ENCODE measurements around the gene BMF.
"Not testable (repeated sequence)": the region's sequence is repeated elsewhere in the genome, so short reads cannot be mapped to it uniquely, and the experiment has no call there.

Gene BMF, protein sequence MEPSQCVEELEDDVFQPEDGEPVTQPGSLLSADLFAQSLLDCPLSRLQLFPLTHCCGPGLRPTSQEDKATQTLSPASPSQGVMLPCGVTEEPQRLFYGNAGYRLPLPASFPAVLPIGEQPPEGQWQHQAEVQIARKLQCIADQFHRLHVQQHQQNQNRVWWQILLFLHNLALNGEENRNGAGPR

DNA sequence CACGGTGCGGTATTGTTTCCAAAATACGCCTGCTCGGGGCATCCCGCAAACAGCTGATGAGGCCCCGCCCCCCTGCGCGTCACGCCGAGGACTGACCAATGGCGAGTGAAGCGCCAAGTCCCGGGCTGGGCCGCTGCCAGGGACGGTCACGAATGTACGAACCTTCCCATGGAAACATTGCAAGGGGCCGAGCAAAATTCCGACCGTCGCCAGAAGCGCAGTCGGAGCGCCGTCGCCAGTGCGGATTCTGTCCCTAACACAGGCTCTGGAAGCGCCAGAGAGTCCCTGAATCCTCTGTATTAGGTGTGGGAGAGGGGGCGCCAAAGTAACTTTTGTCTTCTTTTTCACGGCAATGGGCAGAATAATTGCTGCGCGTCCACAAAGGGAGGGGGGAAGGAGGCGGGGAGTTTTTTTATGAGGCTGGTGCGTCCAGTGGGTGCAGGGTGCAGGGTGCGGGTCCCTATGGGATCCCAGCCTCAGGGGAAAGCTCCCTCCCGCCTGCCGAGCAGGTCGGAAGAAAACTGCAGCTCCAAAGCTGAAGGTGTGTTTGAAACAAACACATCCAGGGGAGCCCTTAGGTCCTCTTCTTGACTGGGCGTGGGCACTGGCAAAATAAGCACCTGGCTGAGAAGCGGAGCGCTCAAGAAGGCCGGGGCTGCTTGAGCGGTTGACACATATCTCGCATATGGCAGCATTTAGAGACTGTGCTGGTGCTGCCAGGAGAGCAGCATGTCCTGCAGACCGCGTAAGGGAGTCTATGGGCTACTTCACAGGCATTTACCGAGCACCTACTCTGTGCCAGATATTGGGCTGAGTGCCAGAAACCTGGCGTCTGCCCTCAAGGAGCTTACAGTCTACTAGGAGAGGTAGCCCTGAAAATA is at the start of gene BMF:
Gene BMF, minus strand, starts transcription at position 25 of the 881 bp plus-strand sequence. CDS start 2,793 bp downstream, outside the sequence.
- peak; percentile 90 to 99 (median 94) for DNase-seq (ENCODE audit: low read depth in 3 of 3)

DNA sequence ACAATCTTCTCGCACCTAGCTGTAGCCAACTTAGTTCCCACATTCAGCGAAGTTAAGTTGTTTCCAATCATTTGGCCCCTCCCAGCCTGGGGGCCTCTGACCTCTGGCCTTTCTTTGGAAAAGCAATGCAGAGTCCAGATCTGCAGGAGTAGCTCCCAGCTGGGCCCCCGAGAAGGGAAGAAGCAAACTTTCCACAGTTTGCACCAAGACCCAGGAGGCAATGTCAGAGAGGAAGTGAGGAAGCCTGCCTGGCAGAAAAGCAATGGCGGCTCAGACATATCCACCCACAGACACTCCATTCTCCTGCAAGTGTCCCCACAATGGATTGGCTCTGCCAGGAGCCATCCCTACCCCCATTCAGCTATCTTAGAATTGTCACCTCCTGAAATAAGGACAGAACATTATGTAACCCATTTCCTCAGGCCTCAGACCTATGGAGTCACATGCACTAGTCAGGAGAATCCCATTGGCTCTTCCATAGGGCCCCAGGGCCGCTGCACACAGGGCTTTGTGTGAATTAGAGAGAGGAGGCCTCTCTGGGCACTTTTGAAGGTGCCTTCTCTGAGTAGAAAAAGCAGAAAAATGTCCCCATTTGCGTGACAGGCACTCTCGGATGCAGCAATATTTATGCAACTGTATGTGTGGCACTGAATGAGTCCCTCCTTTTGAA is 49.2 kb upstream of the BMF start:
- no peak for DNase-seq (ENCODE audit: low read depth in 3 of 3)

DNA sequence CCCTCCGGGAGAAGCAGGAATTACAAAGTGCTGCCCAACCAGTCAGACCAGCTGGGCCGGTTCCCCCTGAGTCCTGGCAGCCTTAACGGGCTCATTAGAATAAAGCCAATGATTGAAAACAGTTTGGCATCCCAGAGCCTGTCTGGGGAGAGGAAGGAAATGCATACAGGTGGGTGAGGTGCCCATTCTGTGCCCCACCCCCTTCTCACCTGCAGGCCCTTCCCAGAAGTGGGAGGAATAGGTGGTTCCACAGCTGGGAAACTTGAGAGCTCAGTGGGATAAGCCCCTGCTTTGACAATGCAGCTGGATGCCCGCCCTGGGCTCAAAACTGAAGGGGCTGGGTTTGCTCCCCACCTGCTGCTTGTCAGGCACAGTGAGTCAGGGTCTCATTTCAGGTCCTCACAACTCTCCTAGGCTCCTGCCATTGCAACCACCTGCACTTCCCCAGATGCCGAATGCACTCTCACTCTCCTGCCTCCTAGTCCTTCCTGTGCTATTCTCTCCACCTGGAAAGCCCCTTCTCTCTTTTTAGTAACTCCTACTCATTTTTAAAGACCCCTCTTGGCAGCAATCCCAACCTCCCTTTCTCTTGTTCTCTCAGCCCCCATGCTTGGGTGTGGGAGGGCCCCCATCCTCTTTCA is 46.7 kb upstream of the BMF start:
- DNase-seq (ENCODE audit: low read depth in 3 of 3): no peak

DNA sequence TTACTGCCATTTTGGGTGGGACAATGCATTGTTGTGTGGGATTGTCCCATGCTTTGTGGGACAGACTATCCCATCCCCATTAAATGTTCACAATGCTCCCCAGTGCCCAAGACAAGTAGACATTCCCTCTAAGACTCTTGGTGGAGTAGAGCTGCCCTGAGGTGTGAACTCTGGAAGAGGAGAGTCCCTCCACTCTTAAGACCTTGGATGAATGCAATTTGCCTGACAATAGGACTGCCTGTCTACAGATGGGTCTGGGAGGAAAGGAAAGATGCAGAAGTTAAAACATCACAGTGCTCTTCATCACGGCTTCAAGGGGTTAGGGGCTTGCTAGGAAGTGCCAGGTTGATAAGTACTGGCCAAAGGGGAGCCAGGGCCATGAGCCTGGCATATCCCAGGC is 46.1 kb upstream of the BMF start:
- DNase-seq (ENCODE audit: low read depth in 3 of 3): not testable (repeated sequence)

DNA sequence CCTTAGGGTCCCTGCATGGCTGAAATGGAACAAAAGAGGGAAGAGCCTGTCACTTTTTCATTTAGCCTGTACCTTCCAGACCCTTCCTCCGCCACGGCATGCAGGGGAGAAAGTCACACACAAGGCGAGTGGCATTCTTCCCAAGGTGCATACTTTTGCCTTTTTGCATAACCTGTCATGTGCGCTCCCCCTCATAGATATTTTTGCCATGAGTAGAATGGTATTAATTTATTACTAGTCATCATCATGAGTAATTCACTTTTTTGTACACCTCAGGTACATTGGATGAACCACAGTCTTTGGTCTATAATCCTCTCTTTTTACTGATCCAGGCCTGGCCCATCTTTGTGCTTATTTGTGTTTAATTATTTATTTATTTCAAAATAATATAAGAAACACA is 43.3 kb upstream of the BMF start:
- DNase-seq (ENCODE audit: low read depth in 3 of 3): no peak

DNA sequence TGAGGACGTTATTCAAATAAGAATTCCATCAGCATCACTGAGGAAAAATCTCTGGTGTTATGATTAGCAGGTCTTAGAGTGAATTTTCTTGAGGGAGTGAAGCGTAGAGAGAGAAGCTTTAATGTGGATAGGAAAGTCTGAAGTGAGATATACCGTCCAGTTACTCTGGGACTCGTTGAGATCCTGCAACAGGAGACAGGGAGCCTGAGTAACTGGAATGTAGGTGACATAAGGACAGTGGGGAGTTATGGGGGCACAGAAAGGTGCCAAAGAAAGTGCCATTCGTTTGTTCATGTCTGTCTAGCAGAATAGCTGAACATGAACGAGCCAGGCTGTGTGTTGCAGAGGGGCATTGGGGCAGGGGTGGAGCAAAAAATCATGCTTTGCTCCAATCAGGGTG is 42.8 kb upstream of the BMF start:
- DNase-seq (ENCODE audit: low read depth in 3 of 3): no peak

DNA sequence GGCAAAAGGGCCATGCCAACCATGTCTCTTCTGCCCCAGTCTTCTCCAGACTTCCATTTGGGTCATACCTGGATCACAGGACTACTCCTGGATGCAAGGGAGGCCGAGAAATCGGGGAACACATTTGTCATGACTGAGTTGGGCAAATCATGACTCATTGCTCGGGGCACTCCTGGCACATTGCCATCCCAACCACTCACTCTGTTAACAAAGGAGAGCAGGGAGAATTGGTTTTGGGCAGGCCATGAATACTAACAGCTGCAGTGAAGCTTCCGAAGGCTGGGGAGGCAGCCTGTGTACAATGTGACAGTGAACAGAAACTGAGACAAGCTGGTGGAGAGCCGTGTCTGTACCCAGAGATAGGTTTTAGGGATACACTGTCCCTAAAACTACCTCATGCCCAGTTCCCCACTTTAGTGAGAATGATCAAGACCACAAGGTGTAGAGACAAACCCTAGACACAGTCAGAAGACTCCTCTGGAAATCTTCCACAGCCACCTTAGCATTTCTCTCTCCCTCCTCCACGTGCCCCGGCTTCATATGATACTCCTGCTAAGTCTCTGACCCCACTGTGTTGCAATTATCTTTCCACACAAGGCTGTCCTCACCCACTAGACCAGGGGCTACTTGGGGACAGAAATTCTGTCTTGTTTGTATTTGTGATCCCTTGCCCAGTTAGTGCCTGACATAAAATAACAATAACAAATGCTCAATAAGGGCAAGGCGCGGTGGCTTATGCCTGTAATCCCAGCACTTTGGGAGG is 41.7 kb upstream of the BMF start:
- no peak for DNase-seq (ENCODE audit: low read depth in 3 of 3)

DNA sequence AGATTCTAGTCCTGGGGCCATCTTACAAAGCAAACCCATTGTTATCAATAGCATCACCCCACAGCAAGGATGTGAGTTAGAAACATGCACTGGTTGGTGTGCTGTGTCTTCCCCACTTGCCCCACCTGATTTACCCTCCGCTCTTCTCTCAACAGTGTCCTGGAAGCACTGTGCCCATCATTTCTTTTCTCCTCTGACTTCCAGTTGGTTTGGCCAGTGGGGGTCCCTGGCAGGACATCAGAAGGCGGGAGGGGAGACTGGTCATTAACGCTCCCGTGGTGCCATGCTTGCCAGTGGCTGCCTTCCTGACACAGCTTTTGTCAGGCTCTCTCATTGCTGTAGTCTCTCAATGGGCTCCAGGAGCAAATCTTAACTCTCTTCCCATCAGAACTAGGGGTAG is 40.7 kb upstream of the BMF start:
- no peak for DNase-seq (ENCODE audit: low read depth in 3 of 3)

DNA sequence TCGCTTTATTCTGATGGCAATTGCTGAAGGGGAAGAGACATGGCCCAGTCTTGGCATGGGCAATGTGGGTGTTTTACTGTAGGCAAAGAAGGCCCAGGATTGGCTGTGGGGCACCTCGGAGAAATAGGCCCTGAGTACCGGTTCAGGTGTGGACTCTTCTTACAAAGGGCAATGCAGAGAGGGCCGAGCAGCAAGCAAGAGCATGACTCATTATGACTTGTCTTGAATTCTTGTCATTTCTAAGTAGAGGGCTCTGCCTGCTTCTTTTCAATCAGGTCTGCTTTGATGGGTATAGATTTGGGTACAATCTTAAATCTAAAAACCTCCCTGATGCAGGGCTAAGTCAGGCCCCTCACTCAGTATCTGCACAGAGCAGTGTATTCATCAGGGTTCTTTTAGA is 37.4 kb upstream of the BMF start:
- no peak for DNase-seq (ENCODE audit: low read depth in 3 of 3)

DNA sequence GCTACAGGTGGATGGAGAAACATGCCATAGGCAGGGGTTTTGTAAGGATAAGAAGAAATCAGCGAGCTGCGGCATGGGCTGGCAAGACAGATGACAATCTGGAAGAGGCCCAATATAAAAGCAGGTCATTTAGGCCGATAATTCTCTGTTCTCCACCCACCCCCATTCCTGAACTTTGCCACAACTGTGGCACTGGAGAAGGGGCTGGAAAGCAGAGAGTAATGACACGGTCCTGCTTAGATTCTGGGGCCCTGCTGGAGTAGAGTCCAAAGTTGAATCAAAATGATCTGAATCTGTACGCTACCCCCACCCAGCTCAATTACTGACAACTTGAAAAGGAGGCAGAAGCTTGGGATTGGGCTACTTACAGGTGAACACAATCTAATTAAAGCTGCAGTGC is 33.7 kb upstream of the BMF start:
- no peak for DNase-seq (ENCODE audit: low read depth in 3 of 3)

DNA sequence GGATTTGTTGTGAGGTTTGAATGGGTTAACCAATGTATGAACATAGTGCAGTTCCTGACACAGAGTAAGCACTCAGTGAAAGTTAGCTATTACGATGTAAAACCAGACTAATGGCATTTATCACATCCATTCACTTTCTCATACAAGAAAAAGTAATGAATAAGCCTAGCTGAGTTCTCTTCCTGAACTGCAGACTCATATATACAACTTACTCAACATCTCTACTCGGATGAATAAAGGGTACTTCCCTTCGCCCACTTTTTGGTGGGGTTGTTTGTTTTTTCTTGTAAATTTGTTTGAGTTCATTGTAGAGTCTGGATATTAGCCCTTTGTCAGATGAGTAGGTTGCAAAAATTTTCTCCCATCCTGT is 29.5 kb upstream of the BMF start:
- DNase-seq (ENCODE audit: low read depth in 3 of 3): not testable (repeated sequence)

DNA sequence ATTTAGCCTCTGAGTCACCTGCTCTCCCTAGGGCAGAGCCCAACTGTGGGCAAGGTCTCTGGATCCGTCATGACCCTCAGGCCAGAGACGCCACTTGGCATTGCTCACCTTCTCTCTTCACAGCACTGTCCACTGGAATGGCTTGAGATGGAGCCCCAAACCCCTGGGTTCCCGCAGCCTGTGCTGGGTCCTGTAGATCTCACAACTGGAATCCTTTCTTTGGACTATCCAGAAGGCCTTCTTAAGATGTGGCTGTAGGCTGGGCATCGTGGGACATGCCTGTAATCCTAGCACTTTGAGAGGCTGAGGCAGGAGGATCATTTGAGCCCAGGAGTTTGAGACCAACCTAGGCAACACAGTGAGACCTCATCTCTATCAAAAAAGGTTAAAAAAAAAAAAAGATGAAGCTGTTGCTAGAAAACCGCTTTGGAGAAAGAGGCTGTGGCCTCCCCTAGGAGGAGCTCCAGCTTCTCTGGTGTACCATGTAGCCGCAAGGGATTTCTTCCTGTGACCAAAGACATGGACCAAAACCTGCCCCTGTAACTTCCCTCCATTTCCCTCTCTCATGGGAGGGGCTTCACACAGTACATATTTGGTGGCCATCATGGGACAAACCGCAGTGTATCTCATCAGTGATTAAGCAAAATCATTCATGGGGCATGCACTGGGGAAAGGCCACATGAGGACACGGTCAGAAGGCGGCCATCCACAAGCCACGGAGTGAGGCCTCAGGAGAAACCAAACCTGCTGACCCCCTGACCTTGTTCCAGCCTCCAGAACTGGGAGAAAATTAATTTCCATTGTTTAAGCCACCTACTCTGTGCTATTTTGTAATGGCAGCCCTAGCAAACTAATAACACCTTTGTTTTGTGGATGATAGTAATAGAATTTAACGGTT is 28.9 kb upstream of the BMF start:
- no peak for DNase-seq (ENCODE audit: low read depth in 3 of 3)

DNA sequence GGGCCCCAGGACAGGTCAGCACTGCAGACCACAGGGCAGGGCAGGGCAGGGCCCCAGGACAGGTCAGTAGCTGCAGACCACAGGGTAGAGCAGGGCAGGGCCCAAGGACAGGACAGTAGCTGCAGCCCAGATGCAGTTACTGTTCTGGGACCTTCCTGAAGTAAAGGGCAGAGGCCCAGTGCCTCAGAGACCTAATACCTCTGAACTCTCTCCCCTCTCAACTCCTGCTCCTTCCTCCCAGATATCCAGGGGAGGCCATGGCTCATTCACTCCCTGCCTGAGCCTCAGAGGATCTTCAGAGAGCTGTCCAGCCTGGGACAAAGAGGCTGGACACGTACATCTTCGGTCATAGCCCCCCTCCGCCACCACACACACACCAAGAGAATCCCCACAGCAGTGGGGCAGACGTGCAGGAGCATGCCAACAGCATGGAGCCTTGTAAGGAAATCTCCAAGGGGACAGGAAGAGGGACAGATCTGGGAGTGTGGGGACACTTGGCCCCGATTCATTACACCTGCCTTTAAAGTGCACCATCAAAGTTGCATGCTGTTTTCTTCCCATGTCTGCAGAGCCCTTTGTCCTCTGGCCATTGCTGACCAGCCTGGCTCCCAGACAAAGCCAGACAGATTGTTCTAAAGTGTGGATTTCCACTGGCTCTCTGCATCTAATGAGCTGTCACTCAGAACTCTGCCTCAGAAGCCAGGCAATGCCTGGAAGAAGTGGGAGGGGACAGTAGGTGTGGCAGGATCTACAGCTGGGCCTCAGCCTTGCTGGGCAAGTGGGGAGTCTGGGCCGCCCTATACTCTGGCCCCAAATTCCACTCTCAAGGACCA is 28.0 kb upstream of the BMF start:
- no peak for DNase-seq (ENCODE audit: low read depth in 3 of 3)

DNA sequence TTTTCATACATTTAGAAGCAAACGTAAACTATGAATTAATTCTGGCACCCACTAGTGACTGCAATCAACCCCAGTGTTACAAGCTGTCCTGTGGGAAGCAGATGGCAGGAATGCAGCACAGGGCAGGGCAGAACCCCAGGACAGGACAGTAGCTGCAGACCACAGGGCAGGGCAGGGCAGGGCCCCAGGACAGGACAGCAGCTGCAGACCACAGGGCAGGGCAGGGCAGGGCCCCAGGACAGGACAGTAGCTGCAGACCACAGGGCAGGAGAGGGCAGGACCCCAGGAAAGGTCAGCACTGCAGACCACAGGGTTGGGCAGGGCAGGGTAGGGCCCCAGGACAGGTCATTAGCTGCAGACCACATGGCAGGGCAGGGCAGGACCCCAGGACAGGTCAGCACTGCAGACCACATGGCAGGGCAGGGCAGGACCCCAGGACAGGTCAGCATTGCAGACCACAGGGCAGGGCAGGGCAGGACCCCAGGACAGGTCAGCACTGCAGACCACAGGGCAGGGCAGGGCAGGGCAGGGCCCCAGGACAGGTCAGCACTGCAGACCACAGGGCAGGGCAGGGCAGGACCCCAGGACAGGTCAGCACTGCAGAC is 27.3 kb upstream of the BMF start:
- not testable (repeated sequence) for DNase-seq (ENCODE audit: low read depth in 3 of 3)

DNA sequence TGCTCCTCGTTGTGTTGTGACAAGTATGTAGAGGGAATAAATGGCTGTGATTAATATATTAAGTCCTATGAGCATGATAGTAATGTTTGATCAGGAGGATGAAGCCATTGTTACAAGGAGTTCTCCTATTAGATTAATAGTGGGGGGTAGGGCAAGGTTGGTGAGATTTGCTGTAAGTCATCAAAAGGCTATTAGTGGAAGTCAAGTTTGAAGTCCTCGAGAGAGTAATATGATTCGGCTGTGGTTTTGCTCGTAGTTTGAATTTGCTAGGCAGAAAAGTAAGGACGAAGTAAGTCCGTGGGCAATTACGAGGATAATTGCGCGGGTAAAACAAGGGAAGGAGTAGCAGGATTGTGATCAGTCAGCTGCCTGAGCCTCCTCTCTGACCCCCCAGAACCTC is 26.2 kb upstream of the BMF start:
- no peak for DNase-seq (ENCODE audit: low read depth in 3 of 3)

DNA sequence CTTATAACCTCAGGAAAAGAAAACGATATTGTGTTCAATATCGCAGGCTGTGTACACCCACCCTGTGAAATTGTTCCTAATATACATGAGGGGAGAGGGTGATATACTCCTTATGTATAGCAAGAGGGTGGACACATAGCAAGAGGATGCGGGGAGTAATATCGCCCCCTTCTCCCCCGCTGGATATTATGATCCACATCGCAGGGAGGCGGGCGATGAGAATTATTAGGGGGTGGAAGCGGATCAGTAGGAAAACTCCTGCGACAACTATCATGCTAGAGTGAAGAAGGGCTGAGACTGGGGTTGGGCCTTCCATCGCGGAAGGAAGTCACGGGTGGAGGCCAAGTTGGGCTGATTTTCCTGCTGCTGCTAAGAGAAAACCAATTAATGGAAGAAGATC is 24.9 kb upstream of the BMF start:
- no peak for DNase-seq (ENCODE audit: low read depth in 3 of 3)

DNA sequence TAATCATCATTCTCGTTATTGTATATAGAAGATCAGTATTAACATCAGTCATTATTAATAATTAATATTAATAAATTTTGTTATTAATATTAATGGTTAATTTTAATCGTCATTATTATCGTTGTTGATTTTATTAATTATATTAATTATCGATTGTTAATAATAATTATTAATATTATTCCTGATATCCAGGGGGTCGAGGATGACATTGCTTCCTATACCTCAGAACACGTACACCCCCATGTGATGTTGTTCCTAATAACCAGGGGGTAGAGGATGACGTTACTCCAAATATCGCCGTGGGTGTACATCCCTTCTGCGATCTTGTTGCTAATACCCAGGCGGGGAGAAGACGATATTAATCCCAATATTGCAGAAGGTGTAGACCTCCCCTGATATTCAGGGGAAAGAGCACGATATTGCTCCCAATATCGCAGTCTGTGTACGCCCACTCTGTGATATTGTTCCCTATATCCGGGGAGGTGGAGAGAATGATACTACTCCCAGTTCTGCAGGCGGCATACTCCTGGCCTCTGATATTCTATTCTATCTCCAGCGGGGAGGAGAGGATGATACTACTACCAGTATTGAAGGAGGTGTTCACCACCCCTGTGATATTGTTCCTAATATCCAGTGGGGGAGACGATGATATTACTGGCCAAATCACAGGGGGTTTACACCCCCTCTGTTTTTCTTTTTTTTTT is 22.3 kb upstream of the BMF start:
- DNase-seq (ENCODE audit: low read depth in 3 of 3): no peak

DNA sequence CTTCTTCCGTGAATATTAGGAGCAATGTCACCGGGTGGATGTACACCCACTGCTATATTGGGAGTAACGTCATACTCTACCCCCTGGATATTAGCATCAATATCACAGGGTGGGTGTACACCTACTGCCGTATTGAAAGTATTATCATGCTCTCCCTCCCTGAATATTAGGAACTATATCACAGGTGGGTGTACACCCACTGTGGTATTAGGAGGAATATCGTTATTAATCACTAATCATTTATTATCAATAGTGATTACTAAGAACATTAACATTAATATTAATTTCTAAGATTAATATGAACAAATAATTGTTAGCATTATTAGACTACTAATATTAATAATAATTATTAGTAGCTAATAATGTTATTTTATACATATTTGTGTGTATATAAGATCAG is 21.4 kb upstream of the BMF start:
- DNase-seq (ENCODE audit: low read depth in 3 of 3): no peak

Measured in stimulated activated CD4-positive, alpha-beta T cell treated with anti-CD3 and anti-CD28 coated beads, TNF-alpha, amount 100 ng/mL, for 4 hours (primary cell).